NCI-H2227 (cell line): ENCODE measurements around the gene ALK.

Experiments
- DNase-seq: peaks from one replicate; lab custom pipeline; 2025; ENCODE audit not compliant: unreplicated experiment; lab: John Stamatoyannopoulos, UW

ALK gene

DNA sequence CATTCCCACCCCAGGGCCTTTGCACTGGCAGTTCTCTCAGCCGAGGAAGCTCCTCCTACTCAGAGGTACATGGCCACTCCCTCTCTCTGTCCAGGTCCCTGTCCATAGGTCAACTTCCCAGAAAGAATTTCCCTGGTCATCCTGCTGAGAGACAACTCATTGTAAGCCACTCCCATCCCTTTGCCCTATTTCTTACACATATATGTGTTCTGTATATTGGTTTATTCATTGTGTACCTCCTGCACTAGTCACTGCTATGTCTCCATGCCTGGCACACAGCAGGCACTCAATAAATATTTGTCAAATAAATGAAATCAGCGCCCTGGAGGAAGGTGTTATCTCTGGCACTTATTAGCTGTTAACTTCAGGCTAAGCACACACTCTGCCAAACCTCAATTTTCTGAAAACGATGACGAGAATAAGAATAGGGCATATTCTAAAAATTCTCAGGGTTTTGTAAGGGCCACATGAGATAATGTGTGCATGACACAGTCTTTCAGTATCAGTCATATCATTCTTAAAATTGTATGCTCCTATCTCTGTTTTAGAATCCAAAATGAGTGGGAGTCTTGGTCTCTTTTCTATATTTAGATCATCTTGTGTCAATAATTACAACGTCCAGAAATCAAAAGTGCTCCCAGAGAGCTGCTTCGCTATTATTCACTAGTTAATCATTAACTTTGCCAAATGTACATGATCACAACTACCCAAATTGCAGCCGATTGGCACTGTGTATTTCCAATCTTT lies 198.0 kb downstream of the ALK start:
- no peak for DNase-seq

GRCh38 chr2:29719639-29720038 lies 201.7 kb downstream of the ALK start:
- no peak for DNase-seq

DNA sequence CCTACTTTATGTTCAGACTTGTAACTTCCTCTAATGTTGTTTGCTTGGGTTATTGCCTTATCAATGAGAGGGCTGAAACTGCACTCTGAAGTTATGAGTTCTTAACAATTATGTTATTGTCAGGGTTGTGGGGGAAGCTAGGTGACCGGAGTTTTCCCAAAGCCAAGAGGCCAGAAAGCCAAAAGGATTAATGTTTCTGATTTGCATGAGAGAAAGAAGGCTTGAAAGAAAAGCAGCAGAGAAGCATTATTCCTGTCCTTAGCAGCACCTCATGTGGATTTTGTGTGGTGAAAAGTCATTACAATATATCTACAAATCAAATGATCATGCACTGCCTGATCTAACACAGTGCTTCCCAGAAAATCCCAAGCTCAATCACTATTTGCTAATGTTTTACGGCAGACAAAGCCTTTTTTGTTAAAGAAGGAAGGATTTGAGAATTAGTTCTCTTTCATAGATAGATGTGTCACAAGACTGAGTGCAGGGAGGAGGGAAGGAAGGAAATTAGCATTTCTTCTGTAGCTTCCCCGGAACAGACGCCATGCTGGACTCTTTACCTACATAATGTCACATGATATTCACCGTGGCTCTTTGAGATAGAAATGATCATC lies 203.2 kb downstream of the ALK start:
- DNase-seq: no peak

GRCh38 chr2:29715655-29716054 lies 205.7 kb downstream of the ALK start:
- no peak for DNase-seq

DNA sequence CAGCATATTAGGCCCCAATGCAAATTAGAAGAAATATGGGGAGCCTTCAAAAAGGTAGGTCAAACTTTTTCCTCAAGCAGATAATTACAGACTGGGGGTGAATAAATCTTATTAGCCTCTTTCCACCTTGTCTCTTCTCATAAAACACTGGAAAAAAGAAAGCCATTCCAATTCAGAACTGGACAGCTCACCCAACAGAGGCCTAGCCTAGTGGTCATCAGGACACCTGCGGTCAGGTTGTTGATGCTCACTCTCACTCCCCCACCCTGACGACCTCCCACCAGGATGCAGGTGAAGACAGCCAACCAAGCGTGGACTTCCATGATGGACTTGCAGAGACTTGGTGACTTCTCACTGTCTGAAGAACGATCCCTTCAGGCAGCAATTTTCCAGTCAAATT lies 207.1 kb downstream of the ALK start:
- no peak for DNase-seq

GRCh38 chr2:29706171-29706720 lies 215.1 kb downstream of the ALK start:
- no peak for DNase-seq

DNA sequence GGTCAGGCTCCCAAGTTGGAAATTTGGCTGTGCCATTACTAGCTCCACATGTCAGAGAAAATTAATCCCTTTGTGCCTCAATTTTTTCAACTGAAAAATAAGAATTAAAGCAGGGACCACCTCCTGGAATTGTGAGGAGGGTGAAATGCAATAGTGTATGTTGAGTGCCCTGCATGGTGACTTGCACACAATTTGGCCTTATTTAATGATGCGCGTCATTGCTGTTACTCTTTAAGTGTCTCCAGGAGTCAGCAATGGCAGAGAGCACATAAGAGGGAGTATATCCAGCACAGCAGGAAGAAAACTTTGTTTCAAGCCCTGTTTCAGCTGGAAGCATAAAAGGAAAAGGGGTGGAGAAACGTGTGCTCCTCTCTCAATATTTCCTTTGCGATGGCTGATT lies 215.8 kb downstream of the ALK start:
- no peak for DNase-seq

- DNase-seq: no peak
These were observed 218.1 kb downstream of the ALK start for GRCh38 chr2:29703336-29703735.

DNA sequence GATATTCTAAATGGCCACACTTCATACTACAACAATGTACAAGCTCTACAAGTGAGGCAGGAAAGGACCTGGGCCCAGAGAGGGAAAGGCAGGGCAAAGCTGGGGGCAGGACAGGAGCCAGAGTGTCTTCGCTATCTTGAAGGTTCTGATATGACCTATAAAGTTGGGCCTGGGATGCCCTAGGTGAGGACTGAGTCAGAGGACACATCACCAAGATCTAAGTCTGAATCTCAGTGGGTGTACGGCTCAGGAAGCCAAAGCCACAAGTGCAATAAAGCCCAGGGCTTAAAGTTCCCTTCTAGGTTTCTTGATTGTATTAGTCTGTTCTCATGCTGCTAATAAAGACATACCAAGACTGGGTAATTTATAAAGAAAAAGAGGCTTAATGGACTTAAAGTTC lies 219.1 kb downstream of the ALK start:
- no peak for DNase-seq

DNA sequence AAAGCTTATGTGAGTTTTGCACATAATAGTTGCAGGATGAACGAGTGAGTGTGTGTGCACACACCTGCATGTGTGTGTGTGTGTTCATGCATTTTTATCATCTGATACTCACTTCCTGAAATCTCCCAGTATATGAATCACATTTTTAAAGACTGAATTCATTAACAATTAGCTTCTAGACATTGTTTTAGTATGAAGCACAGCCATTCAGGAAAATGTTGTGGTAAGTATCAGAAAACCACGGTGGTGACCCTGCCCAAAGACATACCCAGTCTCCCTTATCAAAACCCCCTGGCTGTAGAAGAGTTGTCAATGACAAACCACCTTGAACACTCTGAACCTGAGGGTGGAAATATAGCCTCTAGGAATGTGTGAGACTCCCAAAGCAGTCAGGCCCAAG lies 220.8 kb downstream of the ALK start:
- no peak for DNase-seq

GRCh38 chr2:29699045-29699444 lies 222.3 kb downstream of the ALK start:
- no peak for DNase-seq

DNA sequence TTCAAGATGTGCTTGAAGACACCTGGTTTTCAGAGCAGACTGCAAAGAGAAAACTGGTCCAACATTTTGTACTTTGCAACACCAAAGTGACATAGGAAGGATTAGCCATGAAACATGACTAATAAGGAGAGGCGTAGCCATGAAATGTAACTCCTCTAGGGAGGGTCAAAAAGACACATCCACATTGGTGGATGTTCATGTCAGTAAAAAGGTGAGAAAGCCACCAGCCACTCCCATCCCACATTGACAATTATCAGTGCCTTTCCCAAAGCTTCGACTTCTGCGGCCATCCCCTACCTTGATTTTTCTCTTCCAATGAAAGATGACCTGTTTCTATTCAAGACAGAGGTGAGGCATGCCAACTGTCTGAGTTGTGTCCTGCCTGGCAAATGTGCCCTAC lies 223.2 kb downstream of the ALK start:
- no peak for DNase-seq

- DNase-seq: no peak
These were observed 223.7 kb downstream of the ALK start for GRCh38 chr2:29697715-29698114.

GRCh38 chr2:29697181-29697580 lies 224.2 kb downstream of the ALK start:
- DNase-seq: no peak

GRCh38 chr2:29694741-29695140 lies 226.6 kb downstream of the ALK start:
- DNase-seq: no peak

DNA sequence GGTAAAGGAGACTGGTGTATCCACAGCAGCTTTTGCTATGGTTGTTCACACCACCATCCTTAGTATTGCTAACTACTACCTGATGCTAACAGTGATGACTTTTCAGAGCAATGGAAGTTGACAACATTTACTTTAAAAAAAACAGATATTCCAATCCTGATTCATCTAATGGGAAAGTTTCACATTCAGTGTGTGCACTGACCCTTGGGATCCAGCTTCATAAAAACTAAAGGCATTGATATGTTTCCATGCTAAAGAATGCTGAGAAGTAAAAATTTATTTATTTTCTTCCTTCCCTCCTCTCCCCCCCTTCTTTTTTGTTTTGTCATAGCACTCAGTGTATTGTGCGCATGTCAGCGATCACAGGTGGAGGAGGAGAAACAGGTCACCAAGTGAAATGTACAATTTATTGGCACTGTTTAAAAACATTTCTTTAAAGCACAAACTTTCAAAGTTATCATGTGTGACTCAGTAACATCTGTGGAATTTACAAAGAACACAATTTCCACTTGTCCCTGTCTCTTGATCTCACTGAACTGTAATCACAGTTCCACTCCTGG lies 229.9 kb downstream of the ALK start:
- no peak for DNase-seq

- DNase-seq: no peak
These were observed 231.7 kb downstream of the ALK start for GRCh38 chr2:29689666-29690065.

- DNase-seq: no peak
These were observed 233.0 kb downstream of the ALK start for GRCh38 chr2:29688429-29688828.

GRCh38 chr2:29687121-29687520 lies 234.3 kb downstream of the ALK start:
- no peak for DNase-seq

- no peak for DNase-seq
These were observed 244.4 kb downstream of the ALK start for GRCh38 chr2:29676886-29677453.

DNA sequence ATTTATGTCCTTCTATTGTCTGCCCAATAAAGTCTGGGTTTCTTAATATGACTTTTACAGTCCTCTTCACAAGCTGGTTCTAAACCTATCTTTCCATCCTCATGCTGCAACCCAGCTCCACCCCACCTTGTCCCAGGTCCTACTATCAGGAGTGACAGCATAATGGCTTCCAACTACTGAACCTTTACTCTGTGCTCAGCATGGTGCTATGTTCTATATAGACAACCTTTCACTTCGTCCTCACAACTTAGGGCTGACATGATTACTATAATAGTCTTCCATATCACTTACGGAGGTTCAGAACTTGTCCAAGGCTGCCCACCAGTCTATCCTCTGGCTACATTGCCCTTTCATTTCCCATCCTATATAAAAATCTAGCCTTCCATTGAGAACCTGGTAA lies 256.8 kb downstream of the ALK start:
- no peak for DNase-seq

DNA sequence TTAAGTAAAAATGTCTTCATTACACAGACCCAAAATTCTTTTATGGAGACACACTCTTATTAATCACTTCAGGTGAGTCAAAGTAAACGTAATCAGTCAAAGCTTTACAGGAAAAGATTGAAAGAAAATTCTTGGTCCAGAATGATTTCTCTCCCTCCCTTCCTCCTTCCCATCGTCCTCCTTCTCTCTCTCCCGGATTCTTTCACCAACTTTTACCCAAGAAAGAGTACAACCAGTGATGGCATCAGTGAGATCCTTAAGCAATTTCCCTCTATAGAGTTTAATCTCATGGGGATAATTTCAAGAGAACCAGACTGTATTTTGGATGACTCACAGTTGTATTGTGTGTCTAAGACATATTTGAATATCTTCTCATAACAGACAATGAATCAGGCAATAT lies 258.1 kb downstream of the ALK start:
- no peak for DNase-seq
